ENCODE measurements around the gene ARID5B.
A peak's percentile ranks its signal among the peaks of the same experiment; 100 is the strongest.

ARID5B gene

GRCh38 chr10:61899663-61899996 lies 1.9 kb upstream of the ARID5B start:
- H3K27ac ChIP-seq: peak overlapping the region; percentile 54 to 98
- no peak for DNase-seq
- H3K4me1 ChIP-seq: peaks cover 0 to 34% (median 8%) of the 10 kb centered on the region in 4 donors
- H3K4me3 ChIP-seq: peak overlapping the region; percentile 70 to 89
- H3K9me3 ChIP-seq: no peaks in the 10 kb centered on the region
- H3K36me3 ChIP-seq: no peaks in the 10 kb centered on the region
- intact Hi-C loops (cut with DNase I; ENCODE audit: low total_unique reads): no loop called here
- TF ChIP-seq CTCF (IDR thresholded peaks at IDR 0.05): no peak
- no peaks in the 10 kb centered on the region for H3K27me3 ChIP-seq

GRCh38 chr10:61899997-61900828 lies 1.3 kb upstream of the ARID5B start:
- TF ChIP-seq CTCF (IDR thresholded peaks at IDR 0.05): no peak
- H3K27me3 ChIP-seq: no peaks in the 10 kb centered on the region
- DNase-seq: peak; percentile 44 to 79
- H3K4me1 ChIP-seq: peaks cover 0 to 40% (median 9%) of the 10 kb centered on the region in 4 donors
- no peaks in the 10 kb centered on the region for H3K36me3 ChIP-seq
- H3K4me3 ChIP-seq: peak overlapping the region; percentile 70 to 89
- no peaks in the 10 kb centered on the region for H3K9me3 ChIP-seq
- peak overlapping the region; percentile 54 to 98 for H3K27ac ChIP-seq
- intact Hi-C loops (cut with DNase I; ENCODE audit: low total_unique reads): loop anchor here (5.0 to 10.0 kb wide), 3 partner anchors 95 to 185 kb away; no protein-coding TSS in a partner anchor

GRCh38 chr10:61901829-61902444 lies 438 bp downstream of the ARID5B start:
- Histone ChIP-seq H3K36me3 (no peaks in the 10 kb centered on the region), H3K27ac (peak overlapping the region; percentile 97 to 98), H3K4me3 (peak overlapping the region; percentile 70 to 89), H3K4me1 (peaks cover 0 to 47% (median 14%) of the 10 kb centered on the region in 4 donors), H3K27me3 (no peaks in the 10 kb centered on the region), H3K9me3 (no peaks in the 10 kb centered on the region)
- DNase-seq: no peak
- TF ChIP-seq CTCF (IDR thresholded peaks at IDR 0.05): no peak
- intact Hi-C loops (cut with DNase I; ENCODE audit: low total_unique reads): loop anchor here (5.0 to 10.0 kb wide), 3 partner anchors 93 to 183 kb away; no protein-coding TSS in a partner anchor

GRCh38 chr10:61902445-61903220 lies 1.1 kb downstream of the ARID5B start:
- Histone ChIP-seq H3K9me3 (no peaks in the 10 kb centered on the region), H3K27me3 (no peaks in the 10 kb centered on the region), H3K4me1 (peaks cover 0 to 40% (median 10%) of the 10 kb centered on the region in 4 donors), H3K4me3 (peak overlapping the region; percentile 70 to 89), H3K27ac (peak overlapping the region; percentile 97 to 98), H3K36me3 (no peaks in the 10 kb centered on the region)
- intact Hi-C loops (cut with DNase I; ENCODE audit: low total_unique reads): loop anchor here (5.0 to 10.0 kb wide), 3 partner anchors 92 to 182 kb away; no protein-coding TSS in a partner anchor
- DNase-seq: peak in 1 of 2 donors; percentile 57
- TF ChIP-seq CTCF (IDR thresholded peaks at IDR 0.05): no peak

GRCh38 chr10:61903221-61903927 lies 1.9 kb downstream of the ARID5B start:
- peaks cover 0 to 33% (median 7%) of the 10 kb centered on the region in 4 donors for H3K4me1 ChIP-seq
- no peaks in the 10 kb centered on the region for H3K9me3 ChIP-seq
- peak; percentile 40 to 76 for DNase-seq
- H3K4me3 ChIP-seq: peak overlapping the region; percentile 70 to 89
- peak in 1 of 2 experiments; percentile 32 for TF ChIP-seq CTCF (IDR thresholded peaks at IDR 0.05)
- no peaks in the 10 kb centered on the region for H3K27me3 ChIP-seq
- intact Hi-C loops (cut with DNase I; ENCODE audit: low total_unique reads): loop anchor here (5.0 to 10.0 kb wide), 3 partner anchors 91 to 181 kb away; no protein-coding TSS in a partner anchor
- H3K27ac ChIP-seq: peak overlapping the region; percentile 97 to 98
- H3K36me3 ChIP-seq: no peaks in the 10 kb centered on the region

Data from tibial artery (tissue), 4 donors.